NT2/D1 (cell line): ENCODE data around the gene FLAD1.
A peak's percentile ranks its signal among the peaks of the same experiment; 100 is the strongest.
"Not testable (repeated sequence)": the region's sequence is repeated elsewhere in the genome, so short reads cannot be mapped to it uniquely, and the experiment has no call there.

Experiments used
- DNase-seq: peaks from one replicate; pipeline ENCODE4 v3.0.0-alpha.2; 2011; ENCODE audit warnings: low read depth, low spot score
- H3K27me3 ChIP-seq: 2 replicates; pipeline ENCODE4 v1.6.0; 2011; ENCODE audit warnings: mild to moderate bottlenecking; ENCODE audit not compliant: insufficient read length, insufficient read depth
- H3K36me3 ChIP-seq: 2 replicates; pipeline ENCODE4 v1.6.1; 2011; ENCODE audit warnings: mild to moderate bottlenecking, low read length, mixed read lengths; ENCODE audit not compliant: insufficient read depth, insufficient read length
- H3K4me1 ChIP-seq: 2 replicates; pipeline ENCODE4 v1.5.1; 2011; ENCODE audit not compliant: insufficient read depth, insufficient read length
- H3K4me3 ChIP-seq: 2 replicates; pipeline ENCODE4 v1.5.1; 2011; ENCODE audit warnings: low read depth; ENCODE audit not compliant: insufficient read length
- H3K9ac ChIP-seq: 2 replicates; pipeline ENCODE4 v1.6.0; 2011; ENCODE audit warnings: low read depth; ENCODE audit not compliant: insufficient read length
- H3K9me3 ChIP-seq: 2 replicates; pipeline ENCODE4 v1.5.1; 2011; ENCODE audit warnings: mild to moderate bottlenecking, low read length; ENCODE audit not compliant: insufficient read depth
- SUZ12 ChIP-seq: IDR thresholded peaks from 2 replicates; pipeline ENCODE4 v1.6.1; 2011; ENCODE audit not compliant: insufficient read length, insufficient read depth; ENCODE audit errors: extremely low read depth
- YY1 ChIP-seq: IDR thresholded peaks from 2 replicates; pipeline ENCODE4 v1.6.1; 2011; ENCODE audit not compliant: insufficient read length, insufficient read depth
- ZNF274 ChIP-seq: IDR thresholded peaks from 2 replicates; pipeline ENCODE4 v1.6.1; 2011; ENCODE audit warnings: mild to moderate bottlenecking, low read depth, low read length

The FLAD1 gene

DNA sequence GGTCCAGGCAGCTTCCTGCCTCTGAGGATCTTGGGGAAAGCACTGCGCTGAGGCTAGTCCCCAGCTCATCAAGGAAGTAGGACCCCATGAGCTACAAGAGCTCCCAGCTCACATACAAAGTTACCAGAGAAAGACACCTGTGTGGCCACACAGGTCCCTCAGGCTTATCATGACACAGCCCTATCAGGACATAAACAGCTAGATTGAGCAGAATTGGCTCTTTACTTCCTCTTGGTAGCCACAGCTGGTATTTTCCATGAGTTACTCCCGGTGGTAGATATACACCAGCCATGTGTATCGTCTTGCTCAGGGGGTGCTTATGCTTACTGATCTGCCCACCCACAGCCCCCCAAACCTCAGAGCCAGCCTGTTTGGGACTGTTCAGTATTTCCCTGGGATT, 11.4 kb downstream of the FLAD1 start:
- DNase-seq: no peak
- no peaks in the 10 kb centered on the region for H3K27me3 ChIP-seq
- no peak overlapping the region for H3K9ac ChIP-seq
- no peak overlapping the region for H3K4me3 ChIP-seq
- no peak for TF ChIP-seq ZNF274
- TF ChIP-seq YY1: no peak
- TF ChIP-seq SUZ12: no peak
- peaks cover 40% of the 10 kb centered on the region for H3K36me3 ChIP-seq
- no peaks in the 10 kb centered on the region for H3K9me3 ChIP-seq
- peaks cover 19% of the 10 kb centered on the region for H3K4me1 ChIP-seq

DNA sequence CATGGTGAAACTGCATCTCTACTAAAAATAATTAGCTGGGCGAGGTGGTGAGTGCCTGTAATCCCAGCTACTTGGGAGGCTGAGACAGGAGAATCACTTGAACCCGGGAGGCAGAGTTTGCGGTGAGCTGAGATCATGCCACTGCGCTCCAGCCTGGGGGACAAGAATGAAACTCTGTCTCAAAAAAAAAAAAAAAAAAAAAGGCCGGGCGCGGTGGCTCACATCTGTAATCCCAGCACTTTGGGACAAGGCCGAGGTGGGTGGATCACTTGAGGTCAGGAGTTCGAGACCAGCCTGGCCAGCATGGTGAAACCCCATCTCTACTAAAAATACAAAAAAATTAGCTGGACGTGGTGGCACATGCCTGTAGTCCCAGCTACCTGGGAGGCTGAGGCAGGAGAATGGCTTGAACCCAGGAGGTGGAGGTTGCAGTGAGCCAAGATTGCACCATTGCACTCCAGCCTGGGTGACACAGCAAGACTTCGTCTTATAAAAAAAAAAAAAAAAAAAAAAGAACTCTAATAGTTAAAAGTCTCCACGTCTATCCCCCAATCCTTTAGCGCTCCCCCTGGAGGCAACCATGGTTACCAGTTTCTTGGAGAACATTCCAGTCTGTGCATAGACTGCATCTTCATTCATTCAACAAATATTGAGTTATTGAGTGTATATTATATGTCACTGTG, 12.3 kb downstream of the FLAD1 start:
- DNase-seq: not testable (repeated sequence)
- H3K4me1 ChIP-seq: peaks cover 19% of the 10 kb centered on the region

DNA sequence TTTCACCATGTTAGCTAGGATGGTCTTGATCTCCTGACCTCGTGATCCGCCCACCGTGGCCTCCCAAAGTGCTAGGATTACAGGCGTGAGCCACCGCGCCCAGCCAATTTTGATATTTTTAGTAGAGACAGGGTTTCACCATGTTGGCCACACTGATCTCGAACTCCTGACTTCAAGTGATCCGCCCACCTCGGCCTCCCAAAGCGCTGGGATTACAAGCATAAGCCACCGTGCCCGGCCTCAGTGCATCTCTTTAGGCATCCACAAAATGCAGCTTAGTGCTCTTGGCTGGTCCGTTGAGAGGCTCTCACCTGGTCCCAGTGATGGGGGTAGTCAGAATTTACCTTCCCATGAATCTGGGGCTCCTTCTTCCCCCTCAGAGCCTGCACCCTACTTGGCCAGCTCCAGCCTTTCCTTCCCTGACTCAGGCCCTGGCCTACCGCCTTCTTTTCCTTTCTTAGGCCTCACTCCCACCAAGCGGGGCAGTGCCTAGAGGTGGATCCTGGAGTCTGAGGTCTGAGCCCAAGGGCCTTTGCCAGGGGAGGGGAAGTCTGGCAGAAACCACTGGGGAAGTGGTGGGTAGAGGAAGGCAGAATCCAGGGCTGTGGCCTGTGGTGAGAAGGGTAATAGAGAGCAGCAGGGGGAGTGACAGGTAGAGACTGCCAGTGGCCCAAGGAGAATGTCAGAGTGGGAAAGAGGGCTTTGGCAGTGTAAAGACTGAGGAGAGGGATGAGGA, 14.0 kb downstream of the FLAD1 start:
- peaks cover 20% of the 10 kb centered on the region for H3K36me3 ChIP-seq
- peaks cover 19% of the 10 kb centered on the region for H3K4me1 ChIP-seq
- no peak for TF ChIP-seq YY1
- no peak for TF ChIP-seq ZNF274
- H3K9me3 ChIP-seq: no peaks in the 10 kb centered on the region
- no peaks in the 10 kb centered on the region for H3K27me3 ChIP-seq
- no peak overlapping the region for H3K9ac ChIP-seq
- DNase-seq: no peak
- no peak overlapping the region for H3K4me3 ChIP-seq

More for the DNA sequence above, 12.3 kb downstream of the FLAD1 start:
- not testable (repeated sequence) for H3K9ac ChIP-seq, H3K9me3 ChIP-seq, H3K4me3 ChIP-seq, H3K27me3 ChIP-seq
- H3K36me3 ChIP-seq: peaks cover 31% of the 10 kb centered on the region

DNA sequence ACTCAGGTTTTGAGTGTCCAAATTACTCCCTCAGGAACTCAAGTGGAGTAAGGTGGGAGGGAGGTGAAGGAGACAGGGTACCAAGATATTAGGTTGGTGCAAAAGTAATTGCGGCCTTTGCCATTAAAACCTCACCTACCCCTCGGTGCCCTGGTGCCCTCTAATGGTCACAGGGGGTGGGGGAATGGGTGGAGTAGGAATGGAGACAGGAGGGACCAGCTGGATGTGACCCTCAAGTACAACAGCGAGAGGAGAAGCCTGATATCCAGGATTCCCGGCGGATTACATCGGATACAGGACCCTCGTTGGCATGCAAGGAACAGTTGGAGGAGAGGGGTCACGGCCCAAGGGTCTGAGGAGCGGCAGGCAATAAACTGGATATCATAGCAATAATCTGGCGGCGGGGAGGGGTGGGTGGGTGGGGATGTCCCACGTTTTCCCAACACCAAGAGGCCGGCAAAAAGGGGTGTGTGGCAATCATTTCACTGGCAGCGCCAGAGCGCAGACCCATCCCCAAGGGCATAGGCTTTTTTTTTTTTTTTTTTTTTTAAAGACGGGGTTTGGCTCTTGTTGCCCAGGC, 15.1 kb downstream of the FLAD1 start:
- H3K9me3 ChIP-seq: no peaks in the 10 kb centered on the region
- no peak for DNase-seq
- no peak for TF ChIP-seq ZNF274
- no peak for TF ChIP-seq SUZ12
- no peak for TF ChIP-seq YY1
- no peak overlapping the region for H3K4me3 ChIP-seq
- peaks cover 15% of the 10 kb centered on the region for H3K4me1 ChIP-seq
- peaks cover 11% of the 10 kb centered on the region for H3K36me3 ChIP-seq
- H3K27me3 ChIP-seq: no peaks in the 10 kb centered on the region
- no peak overlapping the region for H3K9ac ChIP-seq

DNA sequence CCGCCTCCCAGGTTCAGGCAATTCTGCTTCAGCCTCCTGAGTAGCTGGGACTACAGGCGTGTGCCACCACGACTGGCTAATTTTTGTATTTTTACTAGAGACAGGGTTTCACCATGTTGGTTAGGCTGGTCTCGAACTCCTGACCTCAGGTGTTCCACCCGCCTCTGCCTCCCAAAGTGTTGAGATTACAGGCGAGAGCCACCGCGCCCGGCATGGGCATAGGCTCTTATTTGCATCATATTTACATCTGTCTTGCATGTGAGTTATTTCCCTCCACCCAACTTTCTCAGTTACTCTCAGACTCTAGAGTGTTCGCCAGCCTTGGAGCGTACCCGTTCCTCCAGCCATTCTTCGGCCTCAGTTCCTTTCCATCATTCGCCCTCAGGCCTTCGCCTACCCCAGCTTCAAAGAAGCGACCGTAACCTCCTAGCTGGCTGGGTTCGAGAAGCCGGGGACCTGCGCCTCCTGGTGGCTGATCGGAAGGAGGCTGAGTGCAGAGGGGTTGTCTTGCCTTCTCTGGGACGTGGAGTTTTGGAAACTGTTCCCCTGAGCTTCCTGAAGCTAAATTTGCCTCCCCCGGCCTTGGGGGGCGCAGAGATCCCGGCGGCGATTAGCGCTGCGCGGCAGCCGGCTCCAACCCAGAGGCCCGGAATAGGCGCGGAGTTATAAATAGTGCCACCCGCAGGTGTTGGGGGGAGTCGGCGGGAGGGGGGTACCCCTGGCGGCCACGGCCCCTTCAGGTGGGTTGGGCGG, 15.8 kb downstream of the FLAD1 start:
- TF ChIP-seq YY1 (no peak), ZNF274 (no peak), SUZ12 (no peak)
- H3K27me3 ChIP-seq: no peaks in the 10 kb centered on the region
- H3K9ac ChIP-seq: peak overlapping the region; percentile 63
- H3K9me3 ChIP-seq: no peaks in the 10 kb centered on the region
- peaks cover 4% of the 10 kb centered on the region for H3K36me3 ChIP-seq
- DNase-seq: peak; percentile 93
- peak overlapping the region; percentile 46 for H3K4me3 ChIP-seq
- peaks cover 10% of the 10 kb centered on the region for H3K4me1 ChIP-seq

DNA sequence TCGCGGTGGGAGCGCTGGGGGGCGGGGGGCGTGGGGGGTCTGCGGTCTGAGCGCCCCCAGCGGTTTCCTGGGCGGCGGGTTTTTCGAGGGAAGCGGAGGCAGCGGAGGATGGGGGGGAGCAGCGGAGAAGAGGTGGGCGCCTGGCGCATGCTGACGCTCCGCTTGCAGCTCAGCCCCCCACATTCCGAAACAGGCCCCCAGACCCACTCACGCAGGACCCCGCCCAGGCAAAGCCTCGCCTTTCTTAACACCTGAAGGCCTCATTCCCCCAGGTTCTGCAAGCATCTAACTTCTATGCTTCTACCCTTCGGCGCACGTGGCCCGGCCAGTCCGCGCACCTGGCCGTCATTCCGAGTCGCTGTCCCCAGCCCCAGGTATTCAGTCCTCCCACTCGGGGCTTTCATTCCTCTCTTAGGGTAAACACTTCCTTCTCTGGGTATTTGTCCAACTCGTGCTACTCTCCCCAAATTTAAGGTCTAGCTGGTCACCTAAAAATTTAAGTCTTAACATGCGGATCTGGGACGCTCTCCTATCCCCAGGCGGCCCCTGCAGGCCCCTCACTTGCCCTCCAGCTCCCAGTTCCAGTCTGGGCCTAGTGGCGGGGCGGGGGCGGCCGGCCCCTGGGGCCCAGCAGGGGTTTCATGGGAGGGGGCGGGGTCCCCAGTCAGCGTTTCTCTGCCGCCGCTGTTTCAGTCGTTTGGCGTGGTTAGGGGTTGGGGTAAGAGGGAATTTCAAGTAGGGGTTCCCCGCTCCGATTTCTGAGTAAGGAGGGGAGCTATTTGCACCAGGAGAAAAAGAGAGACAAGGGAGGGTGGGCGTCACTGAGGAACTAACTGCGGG, 16.6 kb downstream of the FLAD1 start:
- DNase-seq: no peak
- Histone ChIP-seq H3K4me3 (peak overlapping the region; percentile 71), H3K9me3 (no peaks in the 10 kb centered on the region), H3K36me3 (no peaks in the 10 kb centered on the region), H3K27me3 (no peaks in the 10 kb centered on the region), H3K9ac (peak overlapping the region; percentile 97), H3K4me1 (peaks cover 15% of the 10 kb centered on the region)
- TF ChIP-seq ZNF274 (no peak), SUZ12 (no peak), YY1 (no peak)

DNA sequence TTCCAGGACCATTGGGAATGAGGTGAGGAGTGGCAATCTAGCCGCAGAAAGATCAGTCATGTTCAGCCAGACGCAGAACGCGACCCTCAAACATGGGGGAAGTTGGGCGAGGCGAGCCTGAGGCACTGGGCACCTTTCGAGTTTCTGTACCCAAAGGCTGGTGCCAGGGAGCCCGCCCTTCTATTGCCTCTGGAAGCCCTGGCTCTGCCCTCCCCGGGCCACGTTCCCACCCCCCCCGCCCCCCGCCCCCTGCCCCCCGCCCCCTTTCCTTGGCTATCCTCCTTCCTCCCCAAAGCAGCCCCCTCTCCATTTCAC, 17.2 kb downstream of the FLAD1 start:
- Histone ChIP-seq H3K27me3 (no peaks in the 10 kb centered on the region), H3K9ac (peak overlapping the region; percentile 97), H3K4me1 (peaks cover 16% of the 10 kb centered on the region), H3K4me3 (peak overlapping the region; percentile 71), H3K36me3 (no peaks in the 10 kb centered on the region), H3K9me3 (no peaks in the 10 kb centered on the region)
- no peak for DNase-seq
- TF ChIP-seq ZNF274 (no peak), YY1 (no peak), SUZ12 (no peak)
